ENCODE measurements around the gene WWOX.

WWOX gene

GRCh38 chr16:78664811-78665772, 565.6 kb downstream of the WWOX start:
- Histone ChIP-seq H3K79me2 (ENCODE audit: low read length) (no peaks in the 10 kb centered on the region), H2AFZ (ENCODE audit: low read length) (no peak overlapping the region), H3K4me2 (ENCODE audit: low read depth, low read length) (no peak overlapping the region), H3K9me2 (replicated peaks; ENCODE audit: insufficient read depth, low read length) (no peaks in the 10 kb centered on the region), H4K20me1 (ENCODE audit: insufficient read depth, low read length) (no peaks in the 10 kb centered on the region), H3K27me3 (replicated peaks; ENCODE audit: insufficient read depth, low read length) (no peaks in the 10 kb centered on the region), H3K36me3 (replicated peaks; ENCODE audit: insufficient read depth, low read length) (no peaks in the 10 kb centered on the region), H3K9me3 (replicated peaks; ENCODE audit: insufficient read depth, low read length) (no peaks in the 10 kb centered on the region), H3K4me1 (ENCODE audit: low read length) (no peaks in the 10 kb centered on the region), H3F3A (ENCODE audit: insufficient read depth, low read length) (no peaks in the 10 kb centered on the region), H3K9ac (ENCODE audit: low read length) (no peak overlapping the region), H3K4me3 (ENCODE audit: low read length) (no peak overlapping the region), H3K27ac (ENCODE audit: low read length) (no peak overlapping the region)
- no peak for DNase-seq
- TF ChIP-seq EZH2phosphoT487 (IDR thresholded peaks at IDR 0.05; ENCODE audit: low read length) (no peak), CTCF (IDR thresholded peaks at IDR 0.05; ENCODE audit: low read length) (no peak), EZH2 (optimal IDR thresholded peaks at IDR 0.05; ENCODE audit: low read depth, low read length) (no peak)

- no peaks in the 10 kb centered on the region for H3K9me2 ChIP-seq (replicated peaks; ENCODE audit: insufficient read depth, low read length)
- H3K9ac ChIP-seq (ENCODE audit: low read length) = no peak overlapping the region
- H3K4me1 ChIP-seq (ENCODE audit: low read length) = no peaks in the 10 kb centered on the region
- no peak overlapping the region for H3K4me2 ChIP-seq (ENCODE audit: low read depth, low read length)
- no peak overlapping the region for H2AFZ ChIP-seq (ENCODE audit: low read length)
- H3K27ac ChIP-seq (ENCODE audit: low read length) = no peak overlapping the region
- no peaks in the 10 kb centered on the region for H3K36me3 ChIP-seq (replicated peaks; ENCODE audit: insufficient read depth, low read length)
- no peak for DNase-seq
- no peaks in the 10 kb centered on the region for H3K79me2 ChIP-seq (ENCODE audit: low read length)
- H3K27me3 ChIP-seq (replicated peaks; ENCODE audit: insufficient read depth, low read length) = no peaks in the 10 kb centered on the region
- no peaks in the 10 kb centered on the region for H3K9me3 ChIP-seq (replicated peaks; ENCODE audit: insufficient read depth, low read length)
- no peaks in the 10 kb centered on the region for H4K20me1 ChIP-seq (ENCODE audit: insufficient read depth, low read length)
- H3F3A ChIP-seq (ENCODE audit: insufficient read depth, low read length) = no peaks in the 10 kb centered on the region
- no peak overlapping the region for H3K4me3 ChIP-seq (ENCODE audit: low read length)
- TF ChIP-seq EZH2phosphoT487 (IDR thresholded peaks at IDR 0.05; ENCODE audit: low read length) = no peak
- TF ChIP-seq CTCF (IDR thresholded peaks at IDR 0.05; ENCODE audit: low read length) = no peak
- no peak for TF ChIP-seq EZH2 (optimal IDR thresholded peaks at IDR 0.05; ENCODE audit: low read depth, low read length)
Observed at GRCh38 chr16:78666318-78666717, 566.9 kb downstream of the WWOX start.

DNA sequence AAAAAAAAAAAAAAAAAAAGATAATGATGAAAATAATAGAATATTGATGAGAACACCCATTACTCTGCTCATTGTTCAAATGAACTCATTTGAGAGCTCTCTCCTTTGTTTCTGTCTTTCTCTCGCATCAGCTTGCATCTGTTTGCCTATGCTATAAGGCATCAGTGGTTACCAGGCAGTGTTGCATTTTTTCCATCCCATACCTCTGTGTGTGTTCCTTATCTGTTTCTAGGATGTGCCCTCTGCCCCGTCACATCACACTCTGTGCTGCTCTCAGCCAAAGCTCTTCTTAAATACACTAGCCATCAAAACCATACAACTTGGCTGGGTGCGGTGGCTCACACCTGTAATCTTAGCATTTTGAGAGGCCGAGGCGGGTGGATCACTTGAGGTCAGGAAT, 568.2 kb downstream of the WWOX start:
- H3K27ac ChIP-seq (ENCODE audit: low read length) = no peak overlapping the region
- no peak overlapping the region for H3K9ac ChIP-seq (ENCODE audit: low read length)
- TF ChIP-seq EZH2phosphoT487 (IDR thresholded peaks at IDR 0.05; ENCODE audit: low read length) (no peak), CTCF (IDR thresholded peaks at IDR 0.05; ENCODE audit: low read length) (no peak), EZH2 (optimal IDR thresholded peaks at IDR 0.05; ENCODE audit: low read depth, low read length) (no peak)
- no peaks in the 10 kb centered on the region for H3K9me3 ChIP-seq (replicated peaks; ENCODE audit: insufficient read depth, low read length)
- no peaks in the 10 kb centered on the region for H3K4me1 ChIP-seq (ENCODE audit: low read length)
- no peak overlapping the region for H3K4me2 ChIP-seq (ENCODE audit: low read depth, low read length)
- no peaks in the 10 kb centered on the region for H3F3A ChIP-seq (ENCODE audit: insufficient read depth, low read length)
- no peaks in the 10 kb centered on the region for H3K9me2 ChIP-seq (replicated peaks; ENCODE audit: insufficient read depth, low read length)
- no peak for DNase-seq
- H3K4me3 ChIP-seq (ENCODE audit: low read length) = no peak overlapping the region
- no peak overlapping the region for H2AFZ ChIP-seq (ENCODE audit: low read length)
- no peaks in the 10 kb centered on the region for H3K36me3 ChIP-seq (replicated peaks; ENCODE audit: insufficient read depth, low read length)
- H4K20me1 ChIP-seq (ENCODE audit: insufficient read depth, low read length) = no peaks in the 10 kb centered on the region
- H3K79me2 ChIP-seq (ENCODE audit: low read length) = no peaks in the 10 kb centered on the region
- H3K27me3 ChIP-seq (replicated peaks; ENCODE audit: insufficient read depth, low read length) = no peaks in the 10 kb centered on the region

Measured in MM.1S (cell line).